ENCODE measurements around the gene THRA. TPM values are rescaled to one million over a fixed set of nuclear protein-coding genes. Genes with fewer than 3 reads are reported as not detected.
A peak's percentile ranks its signal among the peaks of the same experiment; 100 is the strongest.
"Not testable (repeated sequence)": the region's sequence is repeated elsewhere in the genome, so short reads cannot be mapped to it uniquely, and the experiment has no call there.

The THRA gene
- polyA plus RNA-seq, 6 donors from 2014 or later, result 1.9 to 5.3 (median 4.7) TPM

DNA sequence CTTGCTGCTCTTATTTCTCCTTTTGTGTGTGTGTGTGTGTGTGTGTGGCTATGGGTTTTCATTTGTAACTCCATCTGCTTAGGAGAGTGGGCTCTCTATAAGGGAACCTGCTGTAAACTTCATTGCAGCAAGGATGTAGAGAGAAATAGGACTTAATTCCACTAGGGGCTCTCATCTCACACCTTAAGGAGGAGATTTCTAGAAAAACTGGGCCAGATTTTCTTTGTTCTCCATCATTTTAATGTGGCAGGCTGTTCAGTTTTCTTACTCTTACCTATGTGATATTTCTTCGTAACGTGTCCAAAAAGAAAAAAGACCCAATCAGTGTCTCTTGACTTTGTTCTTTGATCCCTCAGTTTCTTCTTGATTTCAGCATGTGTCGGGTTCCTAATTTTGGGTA is 73.1 kb downstream of the THRA start:
- DNase-seq (no peak), ATAC-seq (ENCODE audit: low read depth in 2 of 2) (no peak)
- Mint-ChIP-seq H3K27me3 (no peaks in the 10 kb centered on the region), H3K9me3 (peaks cover 0 to 4% (median 0%) of the 10 kb centered on the region in 7 donors), H3K4me1 (peaks cover 18 to 19% (median 18%) of the 10 kb centered on the region in 3 donors), H3K4me3 (peak overlapping the region in 1 of 8 donors; percentile 15), H3K36me3 (peaks cover 22 to 24% of the 10 kb centered on the region in 2 donors), H3K27ac (peak overlapping the region in 2 of 6 donors; percentile 60 to 76)

DNA sequence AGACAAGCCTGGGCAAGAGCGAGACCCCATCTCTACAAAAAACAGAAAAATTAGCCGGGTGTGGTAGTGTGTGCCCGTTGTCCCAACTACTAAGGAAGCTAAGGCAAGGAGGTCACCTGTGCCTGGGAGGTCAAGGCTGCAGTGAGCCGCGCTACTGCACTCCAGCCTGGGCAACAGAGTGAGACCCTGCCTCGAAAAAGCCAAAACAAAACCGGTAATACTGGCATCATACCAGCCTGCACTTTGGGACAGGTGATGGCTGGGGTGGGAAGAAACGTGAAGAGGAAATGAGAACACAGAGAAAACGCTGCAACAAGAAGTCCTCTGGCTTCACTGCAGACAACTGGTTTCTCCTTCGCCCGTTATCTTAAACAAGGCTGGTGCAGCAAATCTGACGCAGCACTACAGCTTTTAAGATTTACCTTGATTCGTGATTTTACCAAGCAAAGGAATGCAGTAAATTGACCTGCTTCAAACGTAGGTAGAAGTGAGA is 76.8 kb downstream of the THRA start:
- Mint-ChIP-seq H3K9me3 (peaks cover 0 to 4% (median 0%) of the 10 kb centered on the region in 7 donors), H3K4me1 (peaks cover 20 to 31% (median 30%) of the 10 kb centered on the region in 3 donors), H3K4me3 (peak overlapping the region; percentile 79 to 99 (median 94)), H3K36me3 (peaks cover 9 to 14% of the 10 kb centered on the region in 2 donors), H3K27me3 (no peaks in the 10 kb centered on the region), H3K27ac (peak overlapping the region; percentile 97 to 100 (median 100))
- ATAC-seq (ENCODE audit: low read depth in 2 of 2) (peak; percentile 22 to 24), DNase-seq (no peak)

GRCh38 chr17:40143166-40143565 is 80.4 kb downstream of the THRA start:
- H3K9me3 Mint-ChIP-seq; ATAC-seq (ENCODE audit: low read depth in 2 of 2); H3K27me3 Mint-ChIP-seq; H3K36me3 Mint-ChIP-seq; DNase-seq; H3K27ac Mint-ChIP-seq: not testable (repeated sequence)
- Mint-ChIP-seq H3K4me1 (peaks cover 24 to 43% (median 42%) of the 10 kb centered on the region in 3 donors), H3K4me3 (peak overlapping the region in 1 of 8 donors; percentile 7)

Other genes with a start within 250 kb of the THRA start
- gene IKZF3, start 198.7 kb upstream of the THRA start, polyA plus RNA-seq (ENCODE audit: low read depth in 6 of 6), result 100 to 1,000 TPM in 1 of 6 donors, 10 to 100 TPM in 4, under 1 TPM in 1; 0.75 to 127 (median 39.8) TPM
- under 1 TPM in 5 of 6 donors, not detected in 1; 0.16 to 0.80 (median 0.38) TPM for gene ZPBP2, start 194.8 kb upstream of the THRA start, polyA plus RNA-seq (ENCODE audit: low read depth in 6 of 6)
- 1 to 10 TPM in 1 of 6 donors, under 1 TPM in 3, not detected in 2; 0.15 to 2.0 (median 0.31) TPM for gene GSDMB, start 144.3 kb upstream of the THRA start, polyA plus RNA-seq (ENCODE audit: low read depth in 6 of 6)
- gene ORMDL3, start 135.4 kb upstream of the THRA start, polyA plus RNA-seq (ENCODE audit: low read depth in 6 of 6), result 100 to 1,000 TPM in 3 of 6 donors, 10 to 100 TPM in 3; 71.8 to 181 (median 95.9) TPM
- gene LRRC3C, start 135.2 kb upstream of the THRA start, polyA plus RNA-seq (ENCODE audit: low read depth in 6 of 6), result not detected
- under 1 TPM in 2 of 6 donors, not detected in 4; 0.19 to 0.21 TPM for gene GSDMA, start 100.0 kb upstream of the THRA start, polyA plus RNA-seq (ENCODE audit: low read depth in 6 of 6)
- 10 to 100 TPM; 48.1 to 62.4 (median 52.3) TPM for gene PSMD3, start 82.2 kb upstream of the THRA start, polyA plus RNA-seq (ENCODE audit: low read depth in 6 of 6)
- gene CSF3, start 47.5 kb upstream of the THRA start, polyA plus RNA-seq (ENCODE audit: low read depth in 6 of 6), result not detected
- 10 to 100 TPM; 44.9 to 58.9 (median 47.6) TPM for gene MED24, start 8.6 kb upstream of the THRA start, polyA plus RNA-seq (ENCODE audit: low read depth in 6 of 6)
- gene NR1D1, start 37.6 kb downstream of the THRA start, polyA plus RNA-seq (ENCODE audit: low read depth in 6 of 6), result 1 to 10 TPM in 5 of 6 donors, not detected in 1; 1.1 to 2.9 (median 2.1) TPM
- gene MSL1, start 59.0 kb downstream of the THRA start, polyA plus RNA-seq (ENCODE audit: low read depth in 6 of 6), result 10 to 100 TPM in 2 of 6 donors, 1 to 10 TPM in 4; 7.7 to 13.1 (median 9.2) TPM
- gene CASC3, start 77.6 kb downstream of the THRA start, polyA plus RNA-seq (ENCODE audit: low read depth in 6 of 6), result 10 to 100 TPM; 31.8 to 60.5 (median 44.5) TPM
- under 1 TPM in 4 of 6 donors, not detected in 2; 0.10 to 0.56 (median 0.43) TPM for gene RAPGEFL1, start 114.5 kb downstream of the THRA start, polyA plus RNA-seq (ENCODE audit: low read depth in 6 of 6)
- 10 to 100 TPM in 3 of 6 donors, 1 to 10 TPM in 3; 2.9 to 11.4 (median 9.2) TPM for gene WIPF2, start 156.3 kb downstream of the THRA start, polyA plus RNA-seq (ENCODE audit: low read depth in 6 of 6)
- gene CDC6, start 224.9 kb downstream of the THRA start, polyA plus RNA-seq (ENCODE audit: low read depth in 6 of 6), result 1 to 10 TPM in 1 of 6 donors, under 1 TPM in 3, not detected in 2; 0.23 to 1.3 (median 0.35) TPM
- gene RARA, start 246.2 kb downstream of the THRA start, polyA plus RNA-seq (ENCODE audit: low read depth in 6 of 6), result 10 to 100 TPM in 2 of 6 donors, 1 to 10 TPM in 4; 3.1 to 12.6 (median 7.8) TPM

Data from naive B cell (primary cell).